Cerebellar nuclear complex (tissue), 1 donor: ENCODE data around the gene NDUFV1.
"Not testable (repeated sequence)": the region's sequence is repeated elsewhere in the genome, so short reads cannot be mapped to it uniquely, and the experiment has no call there.

Source experiments
- DNase-seq, 2 experiments: peaks; one replicate each; lab custom pipeline; 2025; lab: John Stamatoyannopoulos, UW

NDUFV1 gene

GRCh38 chr11:67656278-67656922, 49.7 kb downstream of the NDUFV1 start:
- DNase-seq = no peak

- DNase-seq = no peak
Observed at GRCh38 chr11:67657300-67657699, 50.6 kb downstream of the NDUFV1 start.

DNA sequence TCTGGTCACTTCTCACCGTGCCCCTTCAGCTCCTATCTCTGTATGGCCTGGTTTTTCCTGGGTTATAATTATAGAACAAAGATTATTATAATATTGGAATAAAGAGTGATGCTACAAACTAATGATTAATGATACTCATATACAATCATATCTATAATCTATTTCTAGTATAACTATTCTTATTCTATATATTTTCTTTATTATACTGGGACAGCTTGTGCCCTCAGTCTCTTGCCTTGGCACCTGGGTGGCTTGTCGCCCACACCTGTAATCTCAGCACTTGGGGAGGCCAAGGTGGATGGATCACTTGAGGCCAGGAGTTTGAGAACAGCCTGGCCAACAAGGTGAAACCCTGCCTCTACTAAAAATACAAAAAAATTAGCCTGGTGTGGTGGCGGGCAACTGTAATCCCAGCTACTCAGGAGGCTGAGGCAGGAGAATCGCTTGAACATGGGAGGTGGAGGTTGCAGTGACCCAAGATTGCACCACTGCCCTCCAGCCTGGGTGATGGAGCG, 53.0 kb downstream of the NDUFV1 start:
- not testable (repeated sequence) for DNase-seq

DNA sequence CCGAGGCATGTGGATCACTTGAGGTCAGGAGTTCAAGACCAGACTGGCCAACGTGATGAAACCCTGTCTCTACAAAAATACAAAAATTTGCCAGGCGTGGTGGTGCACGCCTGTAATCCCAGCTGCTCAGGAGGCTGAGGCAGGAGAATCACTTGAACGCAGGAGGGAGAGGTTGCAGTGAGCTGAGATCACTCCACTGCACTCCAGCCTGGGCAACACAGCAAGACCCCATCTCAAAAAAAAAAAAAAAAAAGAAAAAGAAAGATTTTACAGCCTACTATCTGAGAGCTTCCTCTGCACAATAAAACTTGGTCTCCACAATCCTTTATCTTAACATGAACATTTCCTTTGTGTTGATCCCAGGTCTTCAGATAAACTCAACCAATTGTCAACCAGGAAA, 54.0 kb downstream of the NDUFV1 start:
- not testable (repeated sequence) for DNase-seq
